ENCODE data around the gene SNX30.

DNA sequence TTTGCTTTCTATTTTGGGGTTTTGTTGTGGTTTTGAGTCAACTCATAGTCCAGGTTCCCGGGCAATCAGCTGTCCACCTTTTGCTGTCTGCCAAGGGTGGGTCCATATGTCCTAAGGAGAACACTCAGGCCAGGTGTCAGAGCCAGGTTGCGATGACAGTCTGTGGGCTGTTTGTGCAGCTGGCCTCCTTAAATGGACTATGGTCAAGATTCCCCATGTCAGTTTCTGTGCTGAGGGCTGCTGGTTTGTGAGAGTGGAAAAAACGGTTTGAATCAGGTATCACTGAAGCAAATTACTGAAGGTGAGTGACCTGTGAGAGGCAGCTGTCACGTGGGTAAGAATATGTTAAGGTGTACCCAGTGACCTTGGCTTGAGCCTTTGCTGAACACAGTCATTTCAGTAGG lies 33.0 kb downstream of the SNX30 start:
- no peak for TF ChIP-seq POLR2A (IDR thresholded peaks at IDR 0.05)
- TF ChIP-seq, protein P1, sequence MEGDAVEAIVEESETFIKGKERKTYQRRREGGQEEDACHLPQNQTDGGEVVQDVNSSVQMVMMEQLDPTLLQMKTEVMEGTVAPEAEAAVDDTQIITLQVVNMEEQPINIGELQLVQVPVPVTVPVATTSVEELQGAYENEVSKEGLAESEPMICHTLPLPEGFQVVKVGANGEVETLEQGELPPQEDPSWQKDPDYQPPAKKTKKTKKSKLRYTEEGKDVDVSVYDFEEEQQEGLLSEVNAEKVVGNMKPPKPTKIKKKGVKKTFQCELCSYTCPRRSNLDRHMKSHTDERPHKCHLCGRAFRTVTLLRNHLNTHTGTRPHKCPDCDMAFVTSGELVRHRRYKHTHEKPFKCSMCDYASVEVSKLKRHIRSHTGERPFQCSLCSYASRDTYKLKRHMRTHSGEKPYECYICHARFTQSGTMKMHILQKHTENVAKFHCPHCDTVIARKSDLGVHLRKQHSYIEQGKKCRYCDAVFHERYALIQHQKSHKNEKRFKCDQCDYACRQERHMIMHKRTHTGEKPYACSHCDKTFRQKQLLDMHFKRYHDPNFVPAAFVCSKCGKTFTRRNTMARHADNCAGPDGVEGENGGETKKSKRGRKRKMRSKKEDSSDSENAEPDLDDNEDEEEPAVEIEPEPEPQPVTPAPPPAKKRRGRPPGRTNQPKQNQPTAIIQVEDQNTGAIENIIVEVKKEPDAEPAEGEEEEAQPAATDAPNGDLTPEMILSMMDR (IDR thresholded peaks at IDR 0.05): no peak

All from prostate gland (tissue), 2 donors.